GM13977 (cell line): ENCODE results near the gene TMEM88.

ENCODE experiments used
- DNase-seq: peaks from one replicate; pipeline ENCODE4 v3.0.0; 2012; ENCODE audit warnings: low spot score
- in situ Hi-C: fragments of 300-500 bp; cut with MboI; formaldehyde crosslinking; loops from one replicate; pipeline ENCODE4 v1.12.0; 2022; ENCODE audit warnings: low sequenced_read_pairs, low pct_unique_long_range_greater_than_20kb, mixed read lengths, inconsistent platforms; ENCODE audit not compliant: unreplicated experiment
- TF ChIP-seq, protein P1 (sequence below): IDR thresholded peaks from 2 replicates; pipeline ENCODE4 v1.5.1; 2012; ENCODE audit warnings: mild to moderate bottlenecking, control low read depth; ENCODE audit not compliant: insufficient read depth; ENCODE audit errors: extremely low read depth, missing control alignments

Gene TMEM88

DNA sequence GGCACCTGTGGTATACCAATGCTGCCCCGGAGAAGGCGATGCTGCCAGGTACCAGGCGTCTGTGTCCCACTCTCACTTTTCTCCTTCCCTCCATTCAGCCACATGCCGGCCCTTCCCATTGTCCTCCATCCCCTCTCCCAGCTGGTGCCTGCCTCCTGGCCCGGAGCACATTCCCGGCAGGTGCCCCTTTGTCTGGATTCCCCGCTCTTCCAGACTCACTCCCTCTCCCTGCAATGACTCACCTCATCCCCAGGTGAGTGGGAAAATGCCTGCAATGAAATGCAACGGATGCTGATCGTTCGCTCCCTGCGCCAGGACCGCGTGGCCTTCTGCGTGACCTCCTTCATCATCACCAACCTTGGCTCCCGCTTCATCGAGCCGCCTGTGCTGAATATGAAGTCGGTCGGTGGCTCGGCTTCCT, 31.3 kb upstream of the TMEM88 start:
- TF ChIP-seq, protein P1, sequence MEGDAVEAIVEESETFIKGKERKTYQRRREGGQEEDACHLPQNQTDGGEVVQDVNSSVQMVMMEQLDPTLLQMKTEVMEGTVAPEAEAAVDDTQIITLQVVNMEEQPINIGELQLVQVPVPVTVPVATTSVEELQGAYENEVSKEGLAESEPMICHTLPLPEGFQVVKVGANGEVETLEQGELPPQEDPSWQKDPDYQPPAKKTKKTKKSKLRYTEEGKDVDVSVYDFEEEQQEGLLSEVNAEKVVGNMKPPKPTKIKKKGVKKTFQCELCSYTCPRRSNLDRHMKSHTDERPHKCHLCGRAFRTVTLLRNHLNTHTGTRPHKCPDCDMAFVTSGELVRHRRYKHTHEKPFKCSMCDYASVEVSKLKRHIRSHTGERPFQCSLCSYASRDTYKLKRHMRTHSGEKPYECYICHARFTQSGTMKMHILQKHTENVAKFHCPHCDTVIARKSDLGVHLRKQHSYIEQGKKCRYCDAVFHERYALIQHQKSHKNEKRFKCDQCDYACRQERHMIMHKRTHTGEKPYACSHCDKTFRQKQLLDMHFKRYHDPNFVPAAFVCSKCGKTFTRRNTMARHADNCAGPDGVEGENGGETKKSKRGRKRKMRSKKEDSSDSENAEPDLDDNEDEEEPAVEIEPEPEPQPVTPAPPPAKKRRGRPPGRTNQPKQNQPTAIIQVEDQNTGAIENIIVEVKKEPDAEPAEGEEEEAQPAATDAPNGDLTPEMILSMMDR = no peak
- in situ Hi-C loops = no loop called here
- DNase-seq = no peak

DNA sequence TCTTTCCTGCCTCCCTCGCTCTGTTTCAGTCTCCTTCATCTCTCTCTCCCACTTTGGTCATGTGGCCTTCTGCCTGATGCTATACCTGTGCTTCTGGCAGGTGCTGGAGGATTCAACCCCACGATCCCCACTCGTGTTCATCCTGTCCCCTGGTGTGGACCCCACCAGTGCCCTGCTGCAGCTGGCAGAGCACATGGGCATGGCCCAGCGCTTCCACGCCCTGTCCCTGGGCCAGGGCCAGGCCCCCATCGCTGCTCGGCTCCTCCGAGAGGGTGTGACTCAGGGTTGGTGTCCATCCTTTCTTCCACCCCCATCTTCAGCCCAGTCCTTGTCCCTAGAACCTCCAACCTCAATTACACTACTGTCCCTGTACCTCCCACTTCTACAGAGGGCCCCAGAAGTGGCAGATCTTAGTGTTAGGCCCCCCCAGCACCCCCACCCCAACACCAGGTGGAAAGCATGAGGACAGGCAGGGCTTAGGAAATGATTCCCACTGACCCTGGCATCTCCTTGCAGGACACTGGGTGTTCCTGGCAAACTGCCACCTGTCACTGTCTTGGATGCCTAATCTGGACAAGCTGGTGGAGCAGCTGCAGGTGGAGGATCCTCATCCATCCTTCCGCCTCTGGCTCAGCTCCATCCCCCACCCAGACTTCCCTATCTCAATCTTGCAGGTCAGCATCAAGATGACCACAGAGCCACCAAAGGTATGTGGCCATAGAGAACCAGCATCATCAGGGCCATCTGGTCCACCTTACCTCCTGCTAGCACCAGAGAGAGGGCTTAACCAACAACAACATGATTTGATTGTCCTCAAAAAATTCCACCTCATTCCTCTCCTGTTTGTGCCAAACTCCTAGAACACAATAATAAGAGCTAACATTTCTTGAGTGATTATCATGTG, 30.6 kb upstream of the TMEM88 start:
- DNase-seq = no peak
- in situ Hi-C loops = no loop called here
- TF ChIP-seq, protein P1 = no peak

DNA sequence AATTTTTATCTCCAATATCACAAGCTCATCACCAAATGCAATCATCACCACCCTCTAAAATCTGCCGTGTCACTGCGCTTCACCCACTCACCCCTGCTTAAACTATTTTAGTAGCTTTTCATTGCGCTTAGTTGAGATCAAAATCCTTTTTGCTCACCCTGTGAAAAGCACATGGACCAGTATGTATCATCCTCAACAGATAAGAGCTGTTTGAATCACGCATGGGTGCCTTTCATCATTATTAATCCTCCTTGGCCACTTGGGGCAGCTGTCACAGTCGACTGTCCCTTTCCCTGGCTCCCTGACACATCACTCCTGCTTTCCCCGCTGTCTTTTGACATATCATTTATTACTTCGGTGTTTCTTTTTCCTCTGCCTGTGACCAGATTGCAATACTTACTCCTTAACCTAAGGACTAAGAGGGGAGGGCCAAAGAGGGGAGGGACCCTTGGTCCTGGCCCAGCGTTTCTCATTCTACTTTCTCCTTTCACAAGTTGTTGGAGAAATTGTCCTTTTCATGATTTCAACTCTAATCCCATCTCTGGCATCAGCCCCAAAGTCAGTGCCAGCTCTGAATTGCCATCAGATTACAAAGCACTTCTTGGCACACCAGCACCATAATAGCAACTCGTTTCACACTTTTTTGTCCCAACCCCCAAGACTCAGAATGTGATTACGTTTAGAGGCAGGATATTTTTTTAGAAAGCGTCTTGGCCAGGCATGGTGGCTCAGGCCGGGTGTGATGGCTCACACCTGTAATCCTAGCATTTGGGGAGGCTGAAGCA, 29.5 kb upstream of the TMEM88 start:
- in situ Hi-C loops = no loop called here
- TF ChIP-seq, protein P1 = peak; percentile 11
- DNase-seq = no peak

GRCh38 chr17:7830616-7831015, 24.2 kb upstream of the TMEM88 start:
- in situ Hi-C loops = no loop called here
- TF ChIP-seq, protein P1 = no peak

DNA sequence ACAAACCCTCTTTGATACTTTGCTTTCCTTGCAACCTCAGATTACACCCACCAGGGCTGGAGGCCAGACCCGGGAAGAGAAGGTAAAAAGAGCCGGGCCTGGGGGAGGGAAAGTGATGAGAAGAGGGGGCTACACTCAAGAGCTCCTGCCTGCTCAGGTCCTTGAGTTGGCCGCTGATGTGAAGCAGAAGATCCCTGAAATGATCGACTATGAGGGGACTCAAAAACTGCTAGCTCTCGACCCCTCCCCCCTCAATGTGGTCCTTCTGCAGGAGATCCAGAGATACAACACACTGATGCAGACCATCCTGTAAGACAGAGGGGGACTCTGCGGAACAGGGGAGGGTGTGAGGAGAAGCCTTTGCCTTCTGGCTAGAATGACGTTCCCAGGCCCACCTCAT, 23.6 kb upstream of the TMEM88 start:
- TF ChIP-seq, protein P1 = no peak
- DNase-seq = no peak
- in situ Hi-C loops = no loop called here

More at GRCh38 chr17:7830616-7831015, 24.2 kb upstream of the TMEM88 start:
- no peak for DNase-seq

- TF ChIP-seq, protein P1 = no peak
- no peak for DNase-seq
- in situ Hi-C loops = no loop called here
These were observed 22.4 kb upstream of the TMEM88 start for GRCh38 chr17:7832431-7832830.
